ENCODE results near the gene GSTCD. TPM values are rescaled to one million over a fixed set of nuclear protein-coding genes. Genes with fewer than 3 reads are reported as not detected.
"Not testable (repeated sequence)": the region's sequence is repeated elsewhere in the genome, so short reads cannot be mapped to it uniquely, and the experiment has no call there.

The GSTCD gene
- total and polyA plus RNA-seq, 2 experiments from 2014 or later: 11.3 to 39.1 TPM

DNA sequence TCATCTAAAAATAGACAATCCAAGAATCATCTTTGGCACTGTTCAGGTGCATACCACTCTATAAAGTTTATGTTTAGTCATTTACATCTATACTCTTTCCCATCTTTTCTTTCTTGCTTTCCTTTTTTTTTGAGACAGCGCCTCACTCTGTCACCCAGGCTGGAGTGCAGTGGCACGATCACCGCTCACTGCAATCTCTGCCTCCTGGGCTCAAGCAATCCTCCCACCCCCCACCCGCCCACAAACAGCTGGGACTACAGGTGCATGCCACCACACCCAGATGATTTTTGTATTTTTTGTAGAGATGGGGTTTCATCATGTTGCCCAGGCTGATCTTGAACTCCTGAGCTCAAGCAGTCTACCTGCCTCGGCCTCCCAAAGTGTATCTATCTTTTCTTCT is 13.8 kb upstream of the GSTCD start:
- not testable (repeated sequence) for H3K4me1 ChIP-seq (ENCODE audit: insufficient read depth); H3K4me3 ChIP-seq; DNase-seq (ENCODE audit: low spot score); H3K4me2 ChIP-seq; H3K36me3 Mint-ChIP-seq (ENCODE audit: low read depth); H3K27ac ChIP-seq (ENCODE audit: low read depth); H3K9me3 Mint-ChIP-seq; H4K20me1 ChIP-seq (replicated peaks; ENCODE audit: insufficient read depth); H3K27me3 ChIP-seq (ENCODE audit: insufficient read depth); H3K79me2 ChIP-seq (replicated peaks; ENCODE audit: insufficient read depth); H3K4me3 Mint-ChIP-seq; H3K9me2 ChIP-seq (ENCODE audit: insufficient read depth); H3F3A ChIP-seq (replicated peaks; ENCODE audit: low read depth); H3K27ac Mint-ChIP-seq; H3K4me1 Mint-ChIP-seq; H3K27me3 Mint-ChIP-seq (ENCODE audit: insufficient read depth, low read depth, poor library complexity); H2AFZ ChIP-seq; ATAC-seq; H3K36me3 ChIP-seq (ENCODE audit: insufficient read depth)
- TF ChIP-seq CTCF (conservative IDR thresholded peaks at IDR 0.05; ENCODE audit: low read depth in 2 of 2): peak; percentile 16 to 28; a peak in 3 of 4 replicates

DNA sequence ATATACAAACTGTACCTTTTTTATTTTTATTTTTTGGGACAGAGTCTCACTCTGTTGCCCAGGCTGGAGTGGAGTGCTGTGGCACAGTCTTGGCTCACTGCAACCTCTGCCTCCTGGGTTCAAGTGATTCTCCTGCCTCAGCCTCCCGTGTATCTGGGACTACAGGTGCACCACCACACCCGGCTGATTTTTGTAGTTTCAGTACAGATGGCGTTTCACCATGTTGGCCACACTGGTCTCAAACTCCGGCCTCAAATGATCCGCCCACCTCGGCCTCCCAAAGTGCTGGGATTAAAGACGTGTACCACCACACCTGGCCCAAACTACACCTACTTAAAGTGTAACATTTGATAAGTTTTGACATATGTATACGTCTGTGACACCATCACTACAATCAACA is 12.8 kb upstream of the GSTCD start:
- H3F3A ChIP-seq (replicated peaks; ENCODE audit: low read depth); H3K9me2 ChIP-seq (ENCODE audit: insufficient read depth); H3K36me3 ChIP-seq (ENCODE audit: insufficient read depth); H3K4me1 Mint-ChIP-seq; H2AFZ ChIP-seq; H3K36me3 Mint-ChIP-seq (ENCODE audit: low read depth); H3K4me1 ChIP-seq (ENCODE audit: insufficient read depth); H3K79me2 ChIP-seq (replicated peaks; ENCODE audit: insufficient read depth); H4K20me1 ChIP-seq (replicated peaks; ENCODE audit: insufficient read depth); DNase-seq (ENCODE audit: low spot score); H3K27ac Mint-ChIP-seq; H3K4me2 ChIP-seq; H3K9me3 Mint-ChIP-seq; H3K4me3 Mint-ChIP-seq; H3K4me3 ChIP-seq; H3K27me3 ChIP-seq (ENCODE audit: insufficient read depth); ATAC-seq; H3K27me3 Mint-ChIP-seq (ENCODE audit: insufficient read depth, low read depth, poor library complexity); H3K27ac ChIP-seq (ENCODE audit: low read depth): not testable (repeated sequence)

DNA sequence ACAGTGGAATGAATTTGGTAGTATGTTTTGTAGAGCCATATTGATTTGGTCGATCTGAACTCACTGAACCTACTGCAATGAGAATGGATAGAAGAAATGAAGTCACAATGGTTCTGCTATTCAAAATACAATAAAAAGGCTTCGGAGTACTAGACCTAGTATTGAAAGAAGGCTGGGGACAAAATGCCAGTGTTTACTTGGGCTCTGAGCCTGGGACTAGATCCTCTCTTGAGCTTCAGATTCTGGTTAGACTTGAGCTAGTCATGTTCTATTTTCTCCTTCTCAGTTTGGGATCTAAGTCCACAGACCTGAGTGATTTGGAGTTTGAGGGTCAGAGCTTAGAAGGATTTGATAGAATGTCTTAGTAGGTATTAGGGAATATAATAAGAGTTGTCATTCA is 10.0 kb upstream of the GSTCD start:
- Histone ChIP-seq H3K27ac (ENCODE audit: low read depth) (no peak overlapping the region), H3K79me2 (replicated peaks; ENCODE audit: insufficient read depth) (no peaks in the 10 kb centered on the region; the same call in 1 of the 2 replicates), H3K4me3 (no peak overlapping the region), H4K20me1 (replicated peaks; ENCODE audit: insufficient read depth) (no peaks in the 10 kb centered on the region; the same call in 1 of the 2 replicates), H3F3A (replicated peaks; ENCODE audit: low read depth) (no peaks in the 10 kb centered on the region), H3K9me2 (ENCODE audit: insufficient read depth) (no peaks in the 10 kb centered on the region), H3K27me3 (ENCODE audit: insufficient read depth) (no peaks in the 10 kb centered on the region), H3K4me1 (ENCODE audit: insufficient read depth) (no peaks in the 10 kb centered on the region), H3K36me3 (ENCODE audit: insufficient read depth) (no peaks in the 10 kb centered on the region), H2AFZ (no peak overlapping the region), H3K4me2 (no peak overlapping the region)
- no peak for TF ChIP-seq POLR2AphosphoS5 (IDR thresholded peaks at IDR 0.05; ENCODE audit: low read depth)
- TF ChIP-seq EZH2phosphoT487 (IDR thresholded peaks at IDR 0.05; ENCODE audit: unreplicated experiment): no peak
- Mint-ChIP-seq H3K4me3 (no peak overlapping the region), H3K27me3 (ENCODE audit: insufficient read depth, low read depth, poor library complexity) (no peaks in the 10 kb centered on the region), H3K36me3 (ENCODE audit: low read depth) (peaks cover 10% of the 10 kb centered on the region; the same call in 2 of the 3 replicates), H3K4me1 (0 out of 3 replicates have a peak, but pooled peaks cover 3% of the 10 kb centered on the region), H3K27ac (no peak overlapping the region), H3K9me3 (no peaks in the 10 kb centered on the region)
- no peak for DNase-seq (ENCODE audit: low spot score)
- no peak for ATAC-seq

GRCh38 chr4:105707782-105708180 is 803 bp upstream of the GSTCD start:
- Histone ChIP-seq H3K27ac (ENCODE audit: low read depth) (0 out of 2 replicates have a peak overlapping the region, but pooled peaks have one; percentile 57), H3K27me3 (ENCODE audit: insufficient read depth) (no peaks in the 10 kb centered on the region), H3K4me2 (peak overlapping the region; percentile 82), H2AFZ (peak overlapping the region; percentile 95; the same call in 1 of the 2 replicates), H3K9me2 (ENCODE audit: insufficient read depth) (no peaks in the 10 kb centered on the region), H3K4me3 (peak overlapping the region; percentile 71), H3K36me3 (ENCODE audit: insufficient read depth) (no peaks in the 10 kb centered on the region), H3K79me2 (replicated peaks; ENCODE audit: insufficient read depth) (peaks cover 55% of the 10 kb centered on the region), H4K20me1 (replicated peaks; ENCODE audit: insufficient read depth) (no peaks in the 10 kb centered on the region), H3K4me1 (ENCODE audit: insufficient read depth) (peaks cover 15% of the 10 kb centered on the region; the same call in 1 of the 2 replicates), H3F3A (replicated peaks; ENCODE audit: low read depth) (no peaks in the 10 kb centered on the region)
- Mint-ChIP-seq H3K4me3 (peak overlapping the region; percentile 89), H3K36me3 (ENCODE audit: low read depth) (no peaks in the 10 kb centered on the region), H3K9me3 (no peaks in the 10 kb centered on the region), H3K27ac (peak overlapping the region; percentile 96), H3K27me3 (ENCODE audit: insufficient read depth, low read depth, poor library complexity) (no peaks in the 10 kb centered on the region), H3K4me1 (peaks cover 13% of the 10 kb centered on the region)
- DNase-seq (ENCODE audit: low spot score): no peak
- no peak for ATAC-seq
- TF ChIP-seq EZH2phosphoT487 (IDR thresholded peaks at IDR 0.05; ENCODE audit: unreplicated experiment) (no peak), CREB1 (CRISPR knock-in tag; IDR thresholded peaks at IDR 0.05; ENCODE audit: low read depth) (no peak), ZNF114 (CRISPR knock-in tag; IDR thresholded peaks at IDR 0.05) (no peak), STAT1 (IDR thresholded peaks at IDR 0.05; ENCODE audit: unreplicated experiment) (no peak), POLR2AphosphoS5 (IDR thresholded peaks at IDR 0.05; ENCODE audit: low read depth) (no peak), JUNB (IDR thresholded peaks at IDR 0.05; ENCODE audit: unreplicated experiment) (no peak)
- TF ChIP-seq, protein P1, sequence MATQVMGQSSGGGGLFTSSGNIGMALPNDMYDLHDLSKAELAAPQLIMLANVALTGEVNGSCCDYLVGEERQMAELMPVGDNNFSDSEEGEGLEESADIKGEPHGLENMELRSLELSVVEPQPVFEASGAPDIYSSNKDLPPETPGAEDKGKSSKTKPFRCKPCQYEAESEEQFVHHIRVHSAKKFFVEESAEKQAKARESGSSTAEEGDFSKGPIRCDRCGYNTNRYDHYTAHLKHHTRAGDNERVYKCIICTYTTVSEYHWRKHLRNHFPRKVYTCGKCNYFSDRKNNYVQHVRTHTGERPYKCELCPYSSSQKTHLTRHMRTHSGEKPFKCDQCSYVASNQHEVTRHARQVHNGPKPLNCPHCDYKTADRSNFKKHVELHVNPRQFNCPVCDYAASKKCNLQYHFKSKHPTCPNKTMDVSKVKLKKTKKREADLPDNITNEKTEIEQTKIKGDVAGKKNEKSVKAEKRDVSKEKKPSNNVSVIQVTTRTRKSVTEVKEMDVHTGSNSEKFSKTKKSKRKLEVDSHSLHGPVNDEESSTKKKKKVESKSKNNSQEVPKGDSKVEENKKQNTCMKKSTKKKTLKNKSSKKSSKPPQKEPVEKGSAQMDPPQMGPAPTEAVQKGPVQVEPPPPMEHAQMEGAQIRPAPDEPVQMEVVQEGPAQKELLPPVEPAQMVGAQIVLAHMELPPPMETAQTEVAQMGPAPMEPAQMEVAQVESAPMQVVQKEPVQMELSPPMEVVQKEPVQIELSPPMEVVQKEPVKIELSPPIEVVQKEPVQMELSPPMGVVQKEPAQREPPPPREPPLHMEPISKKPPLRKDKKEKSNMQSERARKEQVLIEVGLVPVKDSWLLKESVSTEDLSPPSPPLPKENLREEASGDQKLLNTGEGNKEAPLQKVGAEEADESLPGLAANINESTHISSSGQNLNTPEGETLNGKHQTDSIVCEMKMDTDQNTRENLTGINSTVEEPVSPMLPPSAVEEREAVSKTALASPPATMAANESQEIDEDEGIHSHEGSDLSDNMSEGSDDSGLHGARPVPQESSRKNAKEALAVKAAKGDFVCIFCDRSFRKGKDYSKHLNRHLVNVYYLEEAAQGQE (IDR thresholded peaks at IDR 0.05; ENCODE audit: unreplicated experiment): no peak

Data from GM23338 (cell line).